AG09309 (cell line): ENCODE results near the gene PRIM1.
A peak's percentile ranks its signal among the peaks of the same experiment; 100 is the strongest.
"Not testable (repeated sequence)": the region's sequence is repeated elsewhere in the genome, so short reads cannot be mapped to it uniquely, and the experiment has no call there.

Experiments
- DNase-seq: peaks from one replicate; pipeline ENCODE4 v3.0.0-alpha.2; 2010; ENCODE audit warnings: low read depth
- H3K4me3 ChIP-seq: 2 replicates; pipeline ENCODE4 v1.5.1; 2011; ENCODE audit warnings: mild to moderate bottlenecking, low read depth, low read length, moderate library complexity; ENCODE audit not compliant: control insufficient read depth
- CTCF ChIP-seq: IDR thresholded peaks from 2 replicates; pipeline ENCODE4 v1.5.1; 2011; ENCODE audit warnings: mild to moderate bottlenecking, low read depth, low read length, inconsistent platforms; ENCODE audit not compliant: insufficient read depth, control insufficient read depth; ENCODE audit errors: missing control alignments

Gene PRIM1

GRCh38 chr12:56751712-56752598 is at the start of gene PRIM1:
Gene PRIM1, minus strand, starts transcription at chr12:56752323. Its CDS starts 25 bp downstream, at chr12:56752298.
- no peak for TF ChIP-seq CTCF
- peak within 1 kb of the TSS; percentile 97 for H3K4me3 ChIP-seq
- DNase-seq = no peak

- DNase-seq = no peak
- no peak overlapping the region for H3K4me3 ChIP-seq
- no peak for TF ChIP-seq CTCF
Measured at GRCh38 chr12:56800221-56800620, 48.1 kb upstream of the PRIM1 start.

GRCh38 chr12:56799345-56799744 is 47.2 kb upstream of the PRIM1 start:
- not testable (repeated sequence) for H3K4me3 ChIP-seq

GRCh38 chr12:56795791-56796190 is 43.7 kb upstream of the PRIM1 start:
- not testable (repeated sequence) for H3K4me3 ChIP-seq

More at GRCh38 chr12:56799345-56799744, 47.2 kb upstream of the PRIM1 start:
- not testable (repeated sequence) for DNase-seq

GRCh38 chr12:56795046-56795562 is 43.0 kb upstream of the PRIM1 start:
- DNase-seq, H3K4me3 ChIP-seq: not testable (repeated sequence)

More at GRCh38 chr12:56795791-56796190, 43.7 kb upstream of the PRIM1 start:
- DNase-seq = not testable (repeated sequence)

GRCh38 chr12:56793124-56793523 is 41.0 kb upstream of the PRIM1 start:
- DNase-seq = not testable (repeated sequence)

GRCh38 chr12:56792678-56793077 is 40.6 kb upstream of the PRIM1 start:
- no peak for TF ChIP-seq CTCF
- no peak overlapping the region for H3K4me3 ChIP-seq
- DNase-seq = no peak

More at GRCh38 chr12:56793124-56793523, 41.0 kb upstream of the PRIM1 start:
- not testable (repeated sequence) for H3K4me3 ChIP-seq

GRCh38 chr12:56789429-56789828 is 37.3 kb upstream of the PRIM1 start:
- not testable (repeated sequence) for H3K4me3 ChIP-seq, DNase-seq

GRCh38 chr12:56787498-56787897 is 35.4 kb upstream of the PRIM1 start:
- H3K4me3 ChIP-seq = no peak overlapping the region
- TF ChIP-seq CTCF = no peak
- DNase-seq = no peak
